Smooth muscle cell of the brain vasculature (primary cell): ENCODE measurements around the gene RELCH.

Experiments used
- DNase-seq: peaks from one replicate; pipeline ENCODE4 v3.0.0-alpha.2; 2012; ENCODE audit warnings: low read depth, low spot score

Gene RELCH

DNA sequence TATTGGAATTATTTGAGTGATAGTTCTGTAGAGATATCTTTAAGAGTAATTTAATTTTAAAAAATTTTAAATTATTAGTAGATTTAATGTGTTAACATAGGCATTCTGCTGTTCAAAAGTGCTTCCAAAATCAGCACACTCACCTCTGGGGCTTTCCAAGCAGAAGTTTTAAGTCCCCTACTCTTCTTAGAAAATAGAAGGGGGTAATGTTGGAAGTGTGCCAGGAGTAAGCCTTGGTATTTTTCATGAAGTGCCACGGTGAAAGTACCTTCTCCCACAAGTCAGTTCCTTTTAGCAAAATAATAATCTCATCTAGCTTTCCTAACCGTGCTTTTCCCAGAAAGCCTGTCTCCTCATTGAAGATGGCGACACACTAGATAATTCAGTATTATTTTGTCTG, 134.1 kb downstream of the RELCH start:
- no peak for DNase-seq

DNA sequence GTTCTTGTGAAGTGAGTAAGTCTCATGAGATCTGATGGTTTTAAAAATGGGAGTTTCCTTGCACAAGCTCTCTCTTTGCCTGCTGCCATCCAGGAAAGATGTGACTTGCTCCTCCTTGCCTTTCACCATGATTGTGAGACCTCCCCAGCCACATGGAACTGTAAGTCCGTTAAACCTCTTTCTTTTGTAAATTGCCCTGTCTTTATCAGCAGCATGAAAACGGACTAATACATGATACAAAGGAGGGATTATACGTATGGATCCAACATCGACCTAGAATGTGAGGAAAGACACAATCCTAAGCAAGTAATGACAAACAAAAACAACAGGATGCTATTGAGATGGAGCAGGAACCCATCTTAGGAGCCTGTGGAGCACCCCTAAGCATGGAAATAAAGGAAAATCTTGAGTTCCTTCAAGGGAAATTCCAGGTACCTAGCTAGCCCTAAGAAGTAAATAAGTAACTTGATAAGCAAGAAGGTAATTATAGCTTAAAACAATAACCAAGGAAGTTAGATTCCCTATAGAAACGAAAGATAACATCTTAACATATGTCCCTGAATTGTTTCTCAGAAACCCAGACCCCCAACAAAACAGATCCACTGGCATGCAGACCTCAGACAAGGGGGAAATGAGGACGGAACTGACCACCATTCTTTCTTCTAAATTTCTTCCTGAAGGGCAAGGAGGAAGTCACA, 136.6 kb downstream of the RELCH start:
- DNase-seq = no peak

DNA sequence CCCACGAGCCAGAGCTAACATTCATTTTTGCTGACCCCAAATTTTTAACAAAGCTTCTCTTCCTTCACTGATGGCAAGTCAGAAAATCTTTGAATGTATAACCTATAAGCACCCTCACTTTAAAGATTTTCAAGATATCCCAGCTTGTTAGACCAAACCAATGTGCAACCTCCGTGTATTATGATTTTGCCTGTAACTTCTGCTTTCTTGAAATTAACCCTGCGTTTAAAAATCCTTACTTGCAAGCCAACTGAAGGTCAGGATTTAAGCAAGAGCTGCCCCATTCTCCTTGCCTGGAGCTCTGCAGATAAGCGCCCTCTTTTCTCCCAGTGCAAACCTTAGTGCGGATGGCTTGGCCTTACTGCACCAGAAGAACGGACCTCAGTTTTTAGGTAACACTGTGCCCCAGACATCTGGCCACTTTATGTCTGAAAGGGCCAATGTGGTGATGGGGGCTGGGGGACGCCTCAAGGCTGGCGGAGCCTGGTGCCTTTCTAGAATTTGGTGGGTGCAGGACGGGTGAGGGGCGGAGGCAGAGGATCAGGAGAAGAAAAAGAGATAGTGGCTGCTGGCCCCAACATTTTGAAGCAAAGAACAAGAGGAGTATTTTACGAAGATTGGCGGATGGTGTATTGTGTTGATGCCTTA, 137.2 kb downstream of the RELCH start:
- no peak for DNase-seq

DNA sequence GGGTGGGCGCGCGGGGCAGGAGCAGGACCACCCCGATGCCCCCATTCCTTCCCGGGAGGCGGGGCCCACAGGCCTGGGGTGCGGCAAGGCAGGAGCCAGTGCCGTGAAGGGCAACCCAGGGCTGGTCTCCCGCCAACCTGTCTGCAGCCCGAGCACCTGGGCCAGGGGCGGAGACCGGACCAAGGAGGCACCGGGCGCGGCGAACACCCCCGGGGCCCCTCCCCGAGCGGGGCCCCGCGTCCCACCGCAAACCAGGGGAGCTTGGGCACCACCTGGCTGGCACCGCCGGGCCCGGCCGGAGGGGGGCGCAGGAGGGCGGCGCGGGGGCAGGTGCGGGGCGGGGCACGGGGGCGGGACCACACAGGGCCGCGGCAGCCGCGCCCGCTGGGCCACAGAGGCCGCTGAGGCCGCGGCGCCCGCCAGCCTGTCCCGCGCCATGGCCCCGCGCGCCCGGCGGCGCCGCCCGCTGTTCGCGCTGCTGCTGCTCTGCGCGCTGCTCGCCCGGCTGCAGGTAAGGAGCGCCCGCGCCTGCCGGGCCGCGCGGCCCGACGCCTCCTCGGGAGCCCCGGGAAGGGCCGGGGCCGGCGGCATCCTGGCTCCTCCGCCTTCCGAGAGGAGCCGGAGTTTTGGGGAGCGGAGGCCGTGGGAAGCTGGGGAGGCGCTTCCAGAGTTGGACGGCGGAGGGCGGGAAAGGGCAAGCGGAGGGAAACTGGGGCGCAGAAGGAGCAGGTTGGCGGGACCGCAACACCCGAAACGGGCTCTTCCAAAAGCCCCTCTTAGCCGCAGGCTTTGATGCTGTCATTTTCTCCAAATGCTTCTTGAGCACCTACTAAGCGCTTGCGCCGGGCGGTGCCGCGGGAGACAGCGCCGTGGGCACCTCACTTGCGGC, 138.1 kb downstream of the RELCH start, which contains the start of gene TNFRSF11A:
TSS of gene TNFRSF11A (plus strand) at position 394 of the 889 bp plus-strand sequence. CDS start at position 437, 43 bp downstream.
- DNase-seq = no peak

DNA sequence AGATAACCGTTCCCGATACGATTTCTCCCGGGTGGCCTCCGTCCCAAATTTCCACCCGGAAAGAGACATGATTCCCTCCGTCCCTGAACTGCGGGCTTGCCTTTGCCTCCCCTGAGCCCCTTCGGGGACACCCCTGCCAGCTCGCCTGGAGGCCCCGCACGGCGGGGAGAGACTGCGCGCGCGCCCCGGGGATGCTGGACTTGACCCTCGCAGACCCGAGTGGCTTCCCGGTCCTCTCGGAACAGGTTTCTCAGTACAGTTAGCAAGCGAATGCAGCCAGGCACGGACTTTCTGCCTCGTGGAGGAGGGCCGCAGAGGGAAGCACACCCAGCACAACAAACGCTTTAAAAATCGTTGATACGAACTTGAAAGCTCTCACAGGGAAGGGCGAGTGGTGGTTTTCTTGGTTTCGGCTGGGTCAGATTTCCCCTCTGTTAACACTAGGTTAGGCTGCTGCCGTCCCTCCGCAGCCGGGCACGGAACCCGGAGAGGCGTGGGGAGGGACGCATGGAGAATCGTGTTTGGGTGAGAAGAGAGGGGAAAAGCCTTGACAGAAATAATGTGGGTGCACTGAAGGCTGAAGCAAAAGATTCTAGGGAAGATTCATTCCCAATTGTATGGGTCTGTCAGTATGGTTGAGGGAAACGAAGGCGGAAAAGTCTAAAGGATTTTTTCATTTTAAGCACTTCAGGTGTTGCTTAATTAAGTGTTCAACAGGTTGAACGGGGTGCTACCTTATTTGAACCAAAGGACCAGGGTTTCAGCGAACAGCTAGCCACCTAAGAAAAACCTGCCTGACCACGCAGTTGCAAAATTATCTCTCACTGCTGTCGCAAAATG, 139.0 kb downstream of the RELCH start:
- DNase-seq = no peak

DNA sequence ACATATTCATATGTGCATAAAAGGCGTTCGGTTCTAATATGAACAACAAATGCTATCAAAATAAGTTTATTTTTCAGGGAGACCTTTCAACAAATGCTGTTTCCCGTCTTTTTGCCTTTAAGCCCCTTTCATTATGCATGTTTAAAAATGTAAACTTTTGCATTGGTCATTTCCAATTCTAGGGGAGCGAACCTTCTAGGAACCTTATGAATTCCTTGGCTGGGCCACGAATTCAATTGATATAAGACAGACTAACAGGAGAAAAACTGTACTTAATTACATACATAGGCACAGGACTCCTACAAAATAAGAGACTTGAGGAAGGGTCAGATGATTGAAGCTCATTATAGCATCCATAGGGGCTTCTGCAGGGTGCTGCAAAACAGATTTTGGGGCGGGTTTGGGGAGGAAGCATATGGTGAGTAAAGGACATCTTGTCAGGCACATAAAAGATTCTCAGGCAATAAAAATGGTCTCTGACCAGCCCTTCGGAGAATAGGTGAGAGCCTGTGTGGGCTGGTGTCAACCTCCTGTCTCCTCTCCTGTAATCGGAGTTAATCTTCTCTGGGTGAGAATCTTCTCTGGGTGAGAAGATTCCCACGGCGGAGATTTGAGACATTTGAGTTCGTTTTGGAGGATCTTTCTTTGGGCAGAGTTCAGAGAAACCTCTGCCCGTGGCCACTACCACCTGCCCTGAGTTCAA, 139.7 kb downstream of the RELCH start:
- DNase-seq = no peak

DNA sequence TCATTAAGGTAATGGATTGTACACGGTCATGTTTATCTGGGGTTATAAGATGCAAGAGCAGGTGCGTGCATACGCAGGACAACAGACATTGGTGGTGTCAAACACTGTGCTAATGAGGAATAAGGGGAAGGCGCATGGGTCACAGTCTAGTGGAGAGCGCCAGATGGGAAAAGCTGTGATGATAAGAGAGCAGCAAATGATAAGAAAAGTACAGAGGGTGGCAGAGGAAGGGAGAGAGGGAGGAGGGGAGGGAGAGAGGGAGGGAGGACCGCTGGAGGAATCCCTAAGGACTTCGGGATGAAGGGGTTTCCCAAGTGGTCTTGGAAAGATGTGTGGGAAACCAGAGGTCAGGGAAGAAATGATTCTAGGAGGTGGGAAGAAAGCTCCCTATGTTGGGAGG, 140.9 kb downstream of the RELCH start:
- DNase-seq = no peak

DNA sequence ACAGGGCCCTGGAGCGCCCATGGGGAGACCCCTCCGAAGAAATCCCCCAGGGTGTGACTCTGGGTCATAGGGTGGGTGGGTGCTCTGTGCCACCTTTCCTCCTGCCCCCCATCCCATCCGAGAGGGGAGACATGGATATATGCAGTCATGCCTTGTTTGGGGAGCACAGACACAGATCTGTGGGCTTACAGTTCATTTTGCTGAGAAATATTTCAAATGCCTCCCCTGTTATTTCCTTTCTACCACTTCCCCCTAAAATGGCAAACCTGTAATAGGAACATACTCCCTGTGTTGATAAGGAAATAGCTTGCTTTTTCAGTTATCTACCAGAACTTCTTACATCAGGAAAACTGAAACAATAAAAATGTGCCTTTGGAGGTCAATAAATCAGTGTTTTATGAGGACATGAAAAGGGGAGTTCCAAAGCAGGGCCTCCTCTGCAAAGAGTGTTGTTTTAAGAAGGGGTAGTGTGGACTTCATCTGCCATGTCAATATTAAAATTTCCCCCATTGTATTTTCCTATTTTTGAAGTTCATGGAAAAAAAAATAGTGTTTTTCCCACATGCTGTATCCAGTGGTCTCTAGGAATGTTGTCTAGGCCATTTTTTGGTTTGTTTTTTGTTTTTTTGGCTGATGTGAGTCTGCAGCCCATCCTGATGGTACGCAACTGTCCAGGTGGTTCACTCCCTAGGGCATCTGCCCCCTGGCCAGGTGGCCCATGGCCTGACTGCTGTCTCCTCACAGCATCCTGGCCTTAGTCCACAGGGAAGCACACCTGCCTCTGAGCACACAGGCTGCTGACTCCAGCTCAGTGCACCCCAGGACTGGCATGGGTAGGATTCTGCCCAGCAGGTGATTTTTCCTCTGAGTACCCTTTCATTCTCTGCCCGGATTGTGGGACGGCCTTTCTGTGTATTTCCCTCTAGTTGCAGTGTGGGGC, 141.8 kb downstream of the RELCH start:
- no peak for DNase-seq

DNA sequence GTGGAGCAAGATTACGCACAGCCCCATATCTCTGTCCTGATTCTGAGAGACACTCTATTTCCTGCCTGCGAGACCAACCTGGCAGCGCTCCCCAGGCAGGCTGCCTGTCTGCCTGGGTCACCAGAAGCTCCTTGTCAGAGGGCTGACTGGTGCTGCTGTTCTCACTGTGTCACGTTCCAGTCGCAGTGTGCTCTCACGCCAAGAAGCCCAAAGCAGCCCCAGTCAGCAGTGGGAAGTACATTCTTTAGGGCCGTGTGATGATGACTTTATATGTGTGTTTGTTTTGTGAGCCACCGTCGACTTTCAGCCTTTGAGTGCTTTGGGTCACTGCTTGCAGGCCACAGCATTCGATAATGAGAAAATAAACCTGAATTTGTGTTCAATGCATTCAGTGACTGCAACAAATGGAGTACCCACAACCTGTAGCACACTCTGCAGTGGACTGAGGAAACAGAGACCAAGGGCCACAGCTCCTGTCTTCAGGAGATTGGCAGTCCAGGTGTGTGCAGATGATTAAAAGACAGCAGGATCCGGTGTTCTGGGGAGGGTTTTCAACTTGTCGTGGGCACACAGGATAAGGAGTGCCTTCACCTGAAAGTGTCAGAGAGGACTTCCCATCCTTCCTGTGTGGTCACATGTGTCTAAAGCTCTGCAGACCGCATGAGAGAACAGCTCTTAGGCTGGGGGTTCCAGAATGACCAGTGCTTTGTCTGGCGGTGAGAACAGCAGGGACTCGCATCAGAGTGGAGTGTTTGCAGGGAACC, 142.8 kb downstream of the RELCH start:
- DNase-seq = no peak

DNA sequence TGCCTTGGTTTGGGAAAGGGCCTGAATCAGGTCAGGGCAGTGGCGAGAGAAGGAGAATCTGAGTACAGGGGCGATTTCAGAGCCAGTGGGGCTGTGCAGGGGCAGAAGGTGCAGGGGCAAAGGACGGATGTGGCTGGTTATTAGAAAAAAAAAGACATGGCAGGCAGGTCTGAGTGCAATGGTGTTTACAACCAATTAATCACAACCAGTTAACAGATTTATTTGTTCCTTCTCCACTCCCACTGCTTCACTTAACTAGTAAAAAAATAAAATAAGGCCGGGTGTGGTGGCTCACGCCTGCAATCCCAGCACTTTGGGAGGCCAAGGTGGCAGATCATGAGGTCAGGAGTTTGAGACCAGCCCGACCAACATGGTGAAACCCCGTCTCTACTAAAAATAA, 143.6 kb downstream of the RELCH start:
- no peak for DNase-seq

DNA sequence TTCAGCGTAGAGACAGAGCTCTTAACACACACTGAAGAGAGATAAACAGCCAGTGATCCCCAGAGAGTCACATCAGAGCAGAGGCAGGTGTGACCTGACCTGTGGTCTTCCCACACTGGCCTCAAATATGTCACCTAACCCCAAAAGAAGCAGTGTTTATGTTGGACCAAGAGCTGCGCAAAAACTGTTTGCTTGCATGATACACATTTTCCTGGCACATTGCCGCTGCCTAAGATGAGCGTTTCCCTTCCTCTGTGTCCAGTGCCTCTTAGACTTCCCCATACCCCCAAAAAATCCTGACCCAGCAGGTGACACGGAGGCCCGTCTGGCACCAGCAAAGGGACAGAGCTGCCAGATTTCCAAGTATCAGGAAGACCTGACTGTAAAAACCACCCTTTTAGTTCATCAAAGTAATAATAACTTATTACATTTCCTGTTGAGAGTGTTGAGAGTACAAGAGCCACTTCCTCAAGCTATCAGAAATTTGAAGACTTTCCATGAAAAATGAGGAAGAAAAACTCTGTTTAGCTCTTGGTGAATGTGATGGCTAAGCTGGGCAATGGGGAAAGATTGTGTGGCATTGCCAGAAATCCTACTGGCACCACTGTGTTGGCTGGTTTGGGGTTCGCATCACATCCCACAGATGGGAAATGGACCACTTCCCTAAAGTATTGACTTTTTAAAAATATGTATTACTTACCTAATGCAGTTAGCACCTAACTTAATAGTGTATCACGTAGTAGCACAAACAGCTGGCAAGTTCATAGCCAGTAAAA, 144.7 kb downstream of the RELCH start:
- no peak for DNase-seq

DNA sequence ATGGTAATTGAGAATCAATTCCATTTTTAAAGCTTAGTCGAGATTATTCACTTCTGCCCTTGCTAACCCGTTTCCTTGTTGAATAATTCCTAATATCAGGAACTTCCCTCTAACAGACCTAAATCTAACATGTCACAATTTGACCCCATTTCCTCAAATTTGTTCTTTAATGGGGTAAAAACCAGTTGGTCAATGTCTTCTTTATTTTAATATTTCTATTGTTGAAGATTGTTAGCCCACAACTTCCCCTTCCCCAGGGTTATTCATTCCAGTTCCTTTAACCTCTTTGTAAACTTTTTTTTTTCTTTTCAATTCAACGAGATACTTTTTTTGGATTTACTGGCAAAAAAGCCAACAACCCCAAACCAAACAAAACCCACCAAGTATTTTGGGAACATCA, 145.4 kb downstream of the RELCH start:
- no peak for DNase-seq

DNA sequence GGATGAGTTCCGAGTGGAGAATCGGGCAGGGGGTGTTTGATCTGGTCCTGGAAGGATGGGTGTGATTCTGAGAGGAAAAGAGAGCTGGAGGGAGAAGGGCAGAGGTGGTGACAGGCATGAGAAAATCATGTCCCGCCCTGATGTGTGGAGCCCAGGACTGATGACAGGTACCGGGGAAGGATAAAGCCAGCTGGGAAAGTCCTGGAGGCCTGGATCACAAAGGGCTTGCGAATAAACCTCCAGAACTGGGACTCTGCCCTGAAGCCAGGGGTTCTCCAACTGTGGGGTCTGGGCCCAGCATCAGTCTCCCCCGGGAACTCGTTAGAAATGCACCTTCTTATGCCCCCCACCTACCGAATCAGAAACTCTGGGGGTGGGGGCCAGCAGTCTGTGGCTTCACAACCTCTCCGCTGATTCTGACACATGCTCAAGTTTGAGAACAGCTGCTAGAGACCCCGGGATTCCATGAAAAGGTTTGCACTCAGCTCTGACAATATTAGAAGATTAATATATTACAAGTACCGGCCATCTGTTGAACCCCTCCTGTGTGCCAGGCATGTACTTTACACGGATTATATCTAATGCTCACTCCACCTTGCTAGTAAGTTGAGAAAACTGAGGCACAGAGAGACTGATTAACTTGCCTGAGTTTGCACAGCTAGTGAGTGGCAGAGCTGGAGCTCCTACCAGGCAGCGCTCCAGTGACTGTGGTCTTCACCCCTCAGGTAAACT, 146.1 kb downstream of the RELCH start:
- DNase-seq = no peak

DNA sequence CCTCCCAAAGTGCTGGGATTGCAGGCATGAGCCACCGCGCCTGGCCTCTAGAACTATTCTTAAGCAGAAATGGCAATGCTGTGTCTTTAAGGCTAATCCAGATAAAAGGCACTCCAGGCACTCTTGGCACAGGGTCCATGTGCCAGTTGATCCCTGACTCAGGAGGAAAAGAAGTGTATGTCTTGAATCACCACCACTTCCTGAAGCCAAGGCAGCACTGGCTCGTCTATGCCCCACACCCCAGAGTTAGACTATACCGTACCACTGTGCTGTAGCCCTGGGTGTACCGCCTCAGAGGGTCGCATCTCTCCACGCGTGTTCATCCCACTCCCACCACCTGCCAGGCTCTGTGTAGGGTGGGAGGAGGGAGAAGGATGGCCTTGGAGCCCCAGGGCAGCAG, 147.1 kb downstream of the RELCH start:
- no peak for DNase-seq

DNA sequence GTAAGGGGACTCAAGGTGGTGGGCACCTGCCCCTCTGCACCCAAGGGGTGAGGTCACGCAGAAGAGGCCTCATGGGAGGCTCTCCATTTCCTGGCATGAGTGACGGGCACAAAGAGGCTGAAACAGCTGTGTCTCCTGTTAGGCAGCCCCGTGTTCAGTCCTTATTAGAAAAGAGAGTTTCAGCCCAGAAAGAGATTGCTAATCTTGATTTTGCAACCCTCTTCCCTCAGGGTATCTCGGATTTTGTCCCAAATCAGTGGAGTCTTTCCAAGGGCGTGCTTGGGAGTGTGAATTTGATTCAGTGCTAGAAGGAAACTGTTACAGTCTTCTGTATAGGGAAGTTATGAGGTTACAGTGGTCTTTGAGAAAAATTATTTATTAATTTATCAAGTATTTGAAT, 148.4 kb downstream of the RELCH start:
- no peak for DNase-seq

DNA sequence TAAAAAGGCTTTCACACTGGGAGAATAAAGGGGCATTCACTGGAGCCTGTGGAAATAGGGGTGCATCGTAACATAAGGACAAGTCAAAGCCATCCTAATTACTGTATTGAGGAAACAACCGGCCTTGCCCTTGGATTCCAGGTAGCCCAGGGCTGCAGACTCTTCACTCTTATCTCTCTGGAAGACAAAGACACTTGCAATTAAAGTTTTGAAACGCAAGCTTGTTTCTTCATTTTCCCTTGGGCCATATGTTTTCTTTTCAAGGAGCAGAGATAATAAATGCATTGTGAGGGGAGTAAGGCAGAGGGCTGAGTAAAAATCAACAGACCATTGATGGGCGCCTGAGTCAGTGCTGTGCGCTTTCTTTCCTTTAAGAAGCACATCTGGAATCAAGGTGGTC, 149.6 kb downstream of the RELCH start:
- no peak for DNase-seq

DNA sequence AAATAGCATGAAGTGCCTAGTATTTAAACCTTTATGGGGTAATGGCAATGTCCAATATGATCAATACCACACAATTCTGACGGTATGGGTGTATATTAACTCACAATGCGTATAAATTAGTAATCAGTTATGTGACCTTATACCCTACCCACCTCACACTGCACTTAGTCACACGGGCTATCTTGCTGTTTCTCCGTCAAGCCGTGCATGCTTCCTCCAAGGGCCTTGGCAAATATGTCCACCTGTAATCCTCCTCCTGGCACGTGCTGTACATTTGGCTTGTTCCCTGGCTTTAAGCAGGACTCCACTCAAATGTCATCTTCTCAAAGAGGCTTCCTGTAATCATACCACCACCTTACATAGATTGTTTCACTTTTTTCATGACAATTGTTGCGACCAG, 150.3 kb downstream of the RELCH start:
- DNase-seq = no peak
